Hepatocyte (in vitro differentiated cells): ENCODE measurements around the gene AMD1.

Experiments used
- EZH2phosphoT487 ChIP-seq: fragments of 200-600 bp; sonication (generic); IDR thresholded peaks from one replicate; pipeline ENCODE4 v1.6.1; 2018; ENCODE audit warnings: antibody characterized with exemption, mild to moderate bottlenecking, low read depth, moderate library complexity; ENCODE audit not compliant: unreplicated experiment, severe bottlenecking
- TF ChIP-seq, protein P1 (sequence below): fragments of 200-600 bp; sonication (generic); IDR thresholded peaks from 2 replicates; pipeline ENCODE4 v1.5.1; 2016; ENCODE audit warnings: antibody characterized with exemption, mild to moderate bottlenecking; ENCODE audit not compliant: poor library complexity

DNA sequence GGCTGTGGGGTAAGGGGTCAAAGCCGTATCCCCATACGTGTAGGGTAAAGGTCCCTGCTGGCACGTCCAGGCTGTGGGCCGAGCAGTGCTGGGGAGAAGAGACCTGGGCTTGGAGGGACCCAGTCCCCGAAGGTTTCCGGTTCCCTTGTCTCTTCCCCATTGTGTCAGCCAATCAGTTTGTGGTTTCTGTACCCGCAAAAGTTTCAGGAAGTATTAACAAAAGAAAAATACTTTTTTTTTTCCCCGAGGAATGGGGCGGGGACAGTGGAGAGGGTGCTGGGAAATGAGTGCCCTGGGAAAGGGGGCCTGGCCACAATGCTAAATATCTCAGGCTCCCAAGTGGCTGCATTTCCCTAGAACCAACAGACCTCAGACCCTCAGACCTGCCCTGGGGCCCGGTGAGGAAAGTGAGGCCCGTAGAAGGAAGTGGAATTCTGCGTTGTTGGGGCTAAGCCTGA is 15.2 kb upstream of the AMD1 start:
- TF ChIP-seq, protein P1, sequence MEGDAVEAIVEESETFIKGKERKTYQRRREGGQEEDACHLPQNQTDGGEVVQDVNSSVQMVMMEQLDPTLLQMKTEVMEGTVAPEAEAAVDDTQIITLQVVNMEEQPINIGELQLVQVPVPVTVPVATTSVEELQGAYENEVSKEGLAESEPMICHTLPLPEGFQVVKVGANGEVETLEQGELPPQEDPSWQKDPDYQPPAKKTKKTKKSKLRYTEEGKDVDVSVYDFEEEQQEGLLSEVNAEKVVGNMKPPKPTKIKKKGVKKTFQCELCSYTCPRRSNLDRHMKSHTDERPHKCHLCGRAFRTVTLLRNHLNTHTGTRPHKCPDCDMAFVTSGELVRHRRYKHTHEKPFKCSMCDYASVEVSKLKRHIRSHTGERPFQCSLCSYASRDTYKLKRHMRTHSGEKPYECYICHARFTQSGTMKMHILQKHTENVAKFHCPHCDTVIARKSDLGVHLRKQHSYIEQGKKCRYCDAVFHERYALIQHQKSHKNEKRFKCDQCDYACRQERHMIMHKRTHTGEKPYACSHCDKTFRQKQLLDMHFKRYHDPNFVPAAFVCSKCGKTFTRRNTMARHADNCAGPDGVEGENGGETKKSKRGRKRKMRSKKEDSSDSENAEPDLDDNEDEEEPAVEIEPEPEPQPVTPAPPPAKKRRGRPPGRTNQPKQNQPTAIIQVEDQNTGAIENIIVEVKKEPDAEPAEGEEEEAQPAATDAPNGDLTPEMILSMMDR = no peak
- no peak for TF ChIP-seq EZH2phosphoT487
